Stimulated activated CD8-positive, alpha-beta memory T cell treated with anti-CD3 and anti-CD28 coated beads, Interleukin-15, amount 100 ng/mL, for 4 hours (primary cell): Measurements from ENCODE around the gene UBXN6.

ENCODE experiments used
- DNase-seq, 2 donors: peaks; one replicate each; pipeline ENCODE4 v3.0.0-alpha.2; 2020; ENCODE audit warnings: low read depth in 2 of 2

Gene UBXN6

GRCh38 chr19:4493104-4493928 is 35.7 kb upstream of the UBXN6 start:
- DNase-seq: no peak

GRCh38 chr19:4492337-4493103 is 34.9 kb upstream of the UBXN6 start:
- no peak for DNase-seq

DNA sequence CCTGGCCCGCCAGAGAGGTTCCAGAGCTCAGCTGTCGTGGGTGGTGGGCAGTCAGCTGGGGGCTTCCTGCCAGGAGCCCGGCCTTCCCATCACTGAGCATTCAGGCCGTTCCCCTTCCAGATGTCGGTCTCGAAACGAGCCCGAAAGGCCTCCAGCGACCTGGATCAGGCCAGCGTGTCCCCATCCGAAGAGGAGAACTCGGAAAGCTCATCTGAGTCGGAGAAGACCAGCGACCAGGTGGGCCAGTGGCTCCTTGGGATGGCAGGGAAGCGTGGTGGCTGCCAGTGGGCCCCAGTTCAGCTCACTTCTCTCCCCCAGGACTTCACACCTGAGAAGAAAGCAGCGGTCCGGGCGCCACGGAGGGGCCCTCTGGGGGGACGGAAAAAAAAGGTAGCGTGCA is 33.9 kb upstream of the UBXN6 start:
- DNase-seq: no peak

- DNase-seq: no peak
Measured at GRCh38 chr19:4488496-4488895, 30.9 kb upstream of the UBXN6 start.

DNA sequence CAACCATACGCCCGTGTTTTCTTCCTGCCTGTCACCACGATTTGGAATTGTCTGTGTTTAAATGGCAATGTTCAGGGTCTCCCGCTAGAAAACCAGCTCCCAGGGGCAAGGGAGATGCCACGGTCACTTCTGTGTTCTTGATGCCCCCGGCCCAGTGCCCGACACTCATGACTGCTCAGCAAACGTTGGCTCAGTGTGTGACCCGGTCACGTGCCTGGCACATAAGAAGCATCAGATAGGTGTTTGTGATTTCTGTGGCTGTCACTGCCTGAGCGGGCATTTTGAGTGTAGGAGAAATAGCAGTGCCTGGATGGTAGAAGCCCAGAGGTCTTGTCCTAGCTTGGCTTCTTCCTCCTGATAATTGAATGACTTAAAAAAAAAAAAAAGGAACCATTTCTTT is 30.0 kb upstream of the UBXN6 start:
- no peak for DNase-seq

GRCh38 chr19:4483385-4483784 is 25.8 kb upstream of the UBXN6 start:
- no peak for DNase-seq

- no peak for DNase-seq
Measured at GRCh38 chr19:4482721-4483364, 25.2 kb upstream of the UBXN6 start.

GRCh38 chr19:4477034-4477801 is 19.6 kb upstream of the UBXN6 start:
- DNase-seq: no peak

DNA sequence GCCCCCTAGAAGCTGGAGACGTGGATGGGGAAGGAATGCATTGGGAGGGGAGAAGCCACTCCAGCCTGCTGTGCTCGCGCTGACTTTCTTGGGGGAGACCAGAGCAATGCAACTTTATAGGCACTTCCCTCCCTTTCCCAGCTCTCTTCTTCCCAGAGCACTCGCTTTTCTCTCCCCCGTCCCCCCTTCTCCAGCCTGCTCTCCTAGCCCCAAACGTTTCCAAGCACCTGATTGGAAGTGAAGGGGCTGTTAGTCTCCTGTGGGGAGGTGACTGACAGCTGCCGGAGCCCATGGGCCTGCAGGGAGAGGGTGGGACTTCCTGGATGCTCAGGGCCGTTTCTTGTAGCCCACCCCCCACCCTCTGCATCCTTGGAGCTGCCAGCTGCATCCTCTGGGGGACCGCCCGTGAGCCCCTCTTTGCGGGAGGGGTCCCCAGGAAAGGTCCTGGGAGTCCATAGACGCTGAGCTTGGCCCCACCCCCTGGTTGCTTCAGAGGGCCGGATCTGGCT is 17.0 kb upstream of the UBXN6 start:
- DNase-seq: no peak

DNA sequence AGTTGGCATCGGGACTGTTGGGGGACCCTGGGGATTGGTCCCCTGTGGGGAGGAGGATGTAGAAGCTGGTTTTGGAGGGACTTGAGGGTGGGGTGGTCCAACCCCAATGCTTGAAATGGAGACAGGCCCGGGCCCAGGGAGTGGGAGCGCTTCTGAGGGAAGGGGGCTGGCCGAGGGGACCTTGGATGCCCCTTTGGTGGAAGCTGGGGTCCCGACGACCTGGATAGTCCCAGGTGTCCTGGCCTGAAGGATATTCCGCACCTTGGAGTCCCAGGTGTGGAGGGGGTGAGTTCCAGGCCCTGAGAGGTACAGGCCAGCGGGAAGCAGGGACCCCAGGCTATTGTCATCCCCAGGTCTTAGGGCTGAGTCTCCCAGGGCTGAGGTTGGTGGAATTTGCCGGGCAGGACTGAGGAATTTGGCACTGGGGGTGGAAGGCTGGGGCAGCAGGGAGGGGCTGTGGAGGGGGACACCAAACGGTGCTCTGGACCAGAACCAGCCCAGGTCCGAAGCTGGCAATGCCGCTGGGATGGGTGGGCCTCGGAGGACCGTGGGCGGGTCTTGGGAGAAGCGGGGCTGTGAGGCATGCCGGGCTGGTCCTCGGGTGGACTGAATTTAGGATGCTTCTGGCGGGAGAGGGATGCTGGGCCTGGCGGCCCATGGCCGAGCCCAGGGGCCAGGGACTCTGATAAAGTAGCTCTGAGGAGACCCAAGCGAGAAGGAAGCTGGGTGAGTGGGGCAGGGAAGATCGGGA is 16.3 kb upstream of the UBXN6 start:
- DNase-seq: no peak

DNA sequence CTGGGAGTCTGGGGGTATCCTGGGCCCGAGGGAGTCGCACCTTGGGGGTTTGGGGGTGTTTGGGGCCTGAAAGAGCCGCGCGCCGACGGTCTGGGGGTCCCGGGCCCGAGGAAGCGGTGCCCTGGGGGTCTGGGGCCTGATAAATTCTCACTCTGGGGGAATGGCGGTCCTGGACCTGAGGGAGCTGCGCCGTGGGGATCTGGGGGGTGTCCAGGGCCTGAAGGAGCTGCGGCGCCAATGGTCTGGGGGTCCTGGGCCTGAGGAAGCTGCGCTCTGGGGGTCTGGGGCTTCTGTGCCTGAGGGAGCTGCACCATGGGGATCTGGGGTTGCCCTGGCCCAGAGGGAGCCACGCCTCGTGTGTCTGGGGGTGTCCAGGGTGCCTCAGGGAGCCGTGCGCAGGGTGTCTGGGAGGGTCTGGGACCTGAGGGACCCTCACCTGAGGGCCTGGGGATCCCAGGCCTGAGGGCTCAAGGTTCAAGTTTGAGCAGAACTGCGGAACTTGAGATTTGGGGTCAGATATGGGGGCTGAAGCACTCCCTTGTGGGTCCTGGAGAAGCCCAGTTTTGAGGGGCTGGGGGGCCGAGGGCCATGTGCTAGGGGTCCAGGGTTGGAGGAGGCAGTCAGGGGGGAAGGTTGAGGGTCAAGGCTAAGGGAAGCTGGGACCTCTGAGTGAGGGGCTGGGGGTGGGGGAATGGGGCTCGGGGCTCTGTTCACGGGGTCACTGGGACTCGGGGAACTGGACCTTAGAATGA is 15.6 kb upstream of the UBXN6 start:
- no peak for DNase-seq

GRCh38 chr19:4472174-4472974 is 14.8 kb upstream of the UBXN6 start, which contains the start of gene HDGFL2:
HDGFL2 (plus strand) TSS chr19:4472297; CDS start chr19:4472351, 54 bp downstream.
- no peak for DNase-seq

GRCh38 chr19:4471403-4472173 is 14.0 kb upstream of the UBXN6 start:
- DNase-seq: peak; percentile 93 to 98

DNA sequence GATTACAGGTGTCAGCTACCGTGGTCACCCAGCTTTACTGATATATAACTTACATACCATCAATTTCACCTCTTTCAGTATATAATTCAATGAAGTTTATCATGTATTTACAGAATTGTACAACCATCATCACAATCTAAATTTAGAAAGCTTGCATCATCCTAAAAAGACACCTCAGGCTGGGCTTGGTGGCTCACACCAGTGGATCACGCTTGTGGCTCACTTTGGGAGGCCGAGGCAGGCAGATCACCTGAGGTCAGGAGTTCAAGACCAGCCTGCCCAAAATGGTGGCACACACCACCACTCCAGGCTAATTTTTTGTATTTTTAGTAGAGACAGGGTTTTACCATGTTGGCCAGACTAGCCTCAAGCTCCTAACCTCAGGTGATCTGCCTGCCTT is 10.2 kb upstream of the UBXN6 start:
- no peak for DNase-seq

- no peak for DNase-seq
Measured at GRCh38 chr19:4464815-4465581, 7.4 kb upstream of the UBXN6 start.

DNA sequence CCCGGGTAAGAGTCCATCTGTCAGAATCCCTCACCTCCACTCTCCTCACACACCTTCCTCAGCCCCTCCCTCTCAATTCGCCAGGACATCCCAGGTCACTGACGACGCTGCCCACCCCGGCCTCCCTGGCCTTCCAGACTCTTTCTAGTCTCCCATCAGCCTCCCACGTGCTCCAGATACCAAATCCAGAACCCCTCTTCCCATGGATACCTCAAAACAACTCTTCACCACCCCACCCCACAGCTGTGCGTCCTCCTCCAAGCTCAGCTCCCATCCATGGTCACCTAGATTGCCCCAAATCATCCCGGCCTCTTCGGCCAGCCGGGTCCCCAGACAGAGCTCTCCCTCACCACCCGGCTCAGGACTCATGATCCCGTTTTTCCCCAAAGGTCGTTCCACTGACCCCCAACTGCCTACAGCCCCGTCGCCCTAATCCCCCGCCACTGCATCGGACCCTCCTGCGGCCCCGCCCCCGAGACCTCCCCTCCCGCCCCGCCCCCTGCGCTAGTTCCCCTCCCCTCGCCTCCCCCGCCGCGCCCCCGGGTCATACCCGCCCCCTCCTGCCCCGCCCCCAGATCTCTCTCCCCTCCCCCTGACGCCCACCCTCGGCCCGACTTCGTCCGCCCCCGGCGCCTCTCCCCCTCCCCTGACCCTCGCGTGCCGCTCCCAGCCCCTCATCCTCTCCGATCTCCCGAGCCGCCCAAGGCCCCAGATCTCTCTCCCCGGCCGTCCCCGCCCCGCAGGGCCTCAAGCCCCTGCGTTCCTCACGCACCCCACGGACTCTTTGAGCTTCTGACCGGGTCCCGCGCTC is 546 bp downstream of the UBXN6 start:
- peak in 1 of 2 donors; percentile 16 for DNase-seq

DNA sequence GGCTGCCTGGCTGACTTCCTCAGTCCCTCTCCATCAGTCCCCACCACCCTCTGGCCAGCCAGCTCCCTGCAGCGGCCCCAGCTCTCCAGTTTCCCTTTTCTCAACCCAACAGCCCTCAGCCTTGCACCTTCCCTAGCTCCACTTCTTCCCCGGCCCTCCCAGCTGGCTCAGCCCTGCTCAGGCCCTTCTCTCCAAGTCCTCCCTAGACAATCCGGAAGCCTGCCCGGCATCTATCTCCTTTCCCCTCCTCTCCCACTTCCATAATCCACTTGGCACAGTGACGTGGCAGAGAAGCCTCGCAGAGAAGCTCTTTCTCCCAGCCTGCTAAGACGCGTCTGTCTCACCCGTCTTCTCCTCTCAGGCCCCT is 1.1 kb downstream of the UBXN6 start:
- no peak for DNase-seq
